GM19455 (cell line): ENCODE data around the gene ZNF407.
A peak's percentile ranks its signal among the peaks of the same experiment; 100 is the strongest.

Source experiments
- ATAC-seq: cut with Tn5 transposase; IDR thresholded peaks from one replicate; pipeline ENCODE4 v1.9.1; 2021; ENCODE audit not compliant: unreplicated experiment

The ZNF407 gene

DNA sequence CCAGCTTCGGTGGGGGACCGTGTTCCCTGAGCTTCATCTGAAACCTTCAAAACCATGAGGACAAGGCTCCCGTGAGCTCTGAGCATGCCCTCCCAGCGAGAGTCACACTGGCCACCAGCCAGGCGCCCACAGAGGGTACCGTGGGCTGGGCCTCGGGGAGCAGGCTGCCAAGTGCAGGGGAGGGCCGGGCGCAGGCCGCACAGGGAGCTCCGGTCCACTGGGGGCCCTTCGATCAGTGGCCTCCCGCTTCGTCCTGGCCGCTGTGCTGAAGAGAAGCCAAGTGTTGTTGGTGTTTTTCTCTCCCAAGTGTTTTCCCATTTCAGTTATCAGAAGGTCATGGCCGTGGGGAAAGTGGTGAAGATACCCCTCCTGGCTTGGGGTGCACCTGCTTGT lies 466.8 kb downstream of the ZNF407 start:
- no peak for ATAC-seq

DNA sequence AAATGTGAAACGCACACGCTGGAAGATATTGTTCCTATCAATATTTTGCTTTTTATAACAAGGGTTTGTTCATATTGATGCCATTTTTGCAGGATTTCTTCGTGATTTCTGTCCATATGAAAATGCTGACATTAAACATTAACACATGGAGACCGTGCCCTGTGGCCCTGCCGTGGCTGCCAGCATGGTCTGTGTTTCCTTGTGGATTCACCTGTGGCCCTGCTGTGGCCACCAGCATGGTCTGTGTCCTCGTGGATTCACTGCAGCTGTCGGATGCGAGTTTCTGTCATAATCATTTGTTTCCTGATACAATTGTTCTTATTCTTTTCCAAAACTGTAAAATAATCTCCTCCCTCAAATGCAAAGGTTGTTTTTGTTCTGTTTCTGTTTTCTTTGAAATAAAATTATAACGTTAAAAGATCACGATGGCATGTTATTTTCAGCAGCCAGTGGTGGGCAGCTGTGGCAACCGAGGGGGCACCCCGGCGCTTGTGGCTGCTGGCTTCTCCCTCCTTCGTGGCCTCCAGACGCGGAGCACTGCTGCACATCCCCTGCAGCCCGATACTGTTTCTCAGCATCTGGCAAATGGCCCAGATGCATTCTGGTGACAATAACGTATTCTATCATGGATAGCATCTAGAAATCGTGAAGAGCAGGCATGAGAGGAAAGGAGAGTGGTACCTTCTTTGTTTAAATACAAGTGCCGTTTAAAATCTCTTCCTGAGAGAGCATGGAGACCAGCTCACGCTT lies 467.8 kb downstream of the ZNF407 start:
- no peak for ATAC-seq

DNA sequence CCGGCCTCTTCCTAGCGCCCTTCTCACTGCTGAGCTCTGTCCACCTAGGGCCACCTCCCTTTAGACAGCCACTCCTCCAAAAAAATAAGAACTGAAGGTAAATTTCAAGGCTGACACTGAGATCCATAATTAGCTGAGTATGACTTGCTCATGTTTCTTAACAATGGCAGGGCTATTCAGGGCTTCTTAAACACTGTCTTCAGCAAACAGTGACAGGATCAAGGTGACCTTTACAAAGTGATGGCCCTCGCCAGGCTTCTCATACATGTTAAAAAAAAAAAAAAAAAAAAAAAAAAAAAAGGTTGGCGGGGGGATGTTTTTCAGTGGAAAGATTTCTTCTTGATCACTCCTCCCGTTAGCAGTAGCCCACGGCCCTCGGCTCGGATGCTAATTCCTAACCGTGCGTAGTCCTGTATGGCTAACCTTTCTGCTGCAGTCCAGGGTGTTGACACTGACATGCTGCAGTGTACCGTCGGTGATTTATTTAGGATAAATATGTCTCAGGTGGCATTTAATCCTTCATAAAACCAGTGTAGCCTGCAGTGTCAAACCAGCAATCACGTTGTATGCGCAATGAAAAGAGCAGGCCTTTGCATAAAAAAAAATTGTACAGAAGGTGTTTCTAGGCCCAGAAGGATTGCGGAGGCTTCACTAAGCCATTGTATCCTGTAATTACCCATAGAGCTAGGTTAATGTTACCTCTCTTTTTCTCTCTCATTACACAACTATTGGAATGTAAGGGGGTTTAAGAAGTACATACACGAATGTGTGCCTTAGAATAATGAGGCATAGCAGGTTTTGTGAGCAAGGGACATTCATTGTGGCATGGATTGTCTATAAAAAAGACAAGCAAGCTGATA lies 468.6 kb downstream of the ZNF407 start:
- no peak for ATAC-seq

DNA sequence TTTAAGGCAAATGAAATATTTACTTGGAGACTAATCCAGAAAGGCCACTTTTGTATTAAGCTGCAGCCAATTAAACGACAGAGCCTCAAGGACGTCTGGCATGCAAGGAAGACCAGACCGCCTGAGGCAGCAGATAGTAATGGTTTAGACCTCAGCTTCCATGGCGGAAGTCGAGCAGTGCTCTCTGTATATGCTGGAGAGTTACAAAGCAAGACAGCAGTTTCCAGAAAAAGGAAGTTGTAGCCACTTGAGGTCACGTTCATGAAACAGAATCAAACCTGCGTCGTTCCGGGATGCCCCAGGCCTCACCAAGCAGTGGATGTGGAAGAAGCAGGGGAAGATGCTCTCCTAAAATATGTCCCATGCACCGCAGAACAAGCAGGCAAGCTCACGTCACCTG lies 469.3 kb downstream of the ZNF407 start:
- ATAC-seq = no peak

- ATAC-seq = no peak
Measured at GRCh38 chr18:75067996-75068645, 470.5 kb downstream of the ZNF407 start.

GRCh38 chr18:75068682-75069435 lies 471.2 kb downstream of the ZNF407 start:
- no peak for ATAC-seq

GRCh38 chr18:75070235-75070624 lies 472.6 kb downstream of the ZNF407 start:
- ATAC-seq = no peak

GRCh38 chr18:75070625-75071483 lies 473.2 kb downstream of the ZNF407 start:
- ATAC-seq = peak; percentile 74

GRCh38 chr18:75071484-75071785 lies 473.8 kb downstream of the ZNF407 start:
- no peak for ATAC-seq

GRCh38 chr18:75071866-75072671 lies 474.4 kb downstream of the ZNF407 start:
- ATAC-seq = no peak

DNA sequence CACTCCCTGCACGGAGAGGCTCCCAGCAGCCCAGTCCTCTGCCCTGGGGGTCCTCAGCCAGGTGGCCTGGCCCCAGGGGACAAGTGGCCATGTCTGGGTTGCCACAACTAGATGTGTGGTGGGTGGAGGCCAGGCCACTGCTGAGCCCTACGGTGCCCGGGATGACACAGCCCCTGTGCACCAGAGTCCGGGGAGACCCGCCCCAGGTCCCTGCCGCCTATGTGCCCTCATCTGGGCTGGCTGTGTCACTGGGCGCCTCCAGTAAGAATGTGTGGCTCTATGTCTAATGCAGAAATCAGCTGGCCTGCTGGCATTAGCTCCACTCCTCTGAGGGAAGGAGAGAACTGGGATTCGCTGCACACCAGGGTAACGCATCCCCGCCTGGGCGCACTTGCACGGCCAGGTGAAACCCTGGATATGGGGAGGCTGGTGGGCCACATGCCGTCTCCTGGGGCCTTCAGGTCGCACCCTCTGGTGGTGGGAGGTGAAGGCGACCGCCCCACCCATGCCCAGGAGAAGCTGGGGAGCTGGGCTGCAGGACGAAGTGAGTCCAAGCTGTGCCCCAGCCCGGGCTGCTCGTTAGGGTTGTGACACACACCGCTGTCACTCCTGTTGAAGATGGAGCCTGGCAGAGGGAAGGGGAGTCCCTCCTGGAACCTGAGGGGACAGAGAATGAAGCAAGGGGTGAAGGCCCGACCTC lies 475.2 kb downstream of the ZNF407 start:
- ATAC-seq = no peak

DNA sequence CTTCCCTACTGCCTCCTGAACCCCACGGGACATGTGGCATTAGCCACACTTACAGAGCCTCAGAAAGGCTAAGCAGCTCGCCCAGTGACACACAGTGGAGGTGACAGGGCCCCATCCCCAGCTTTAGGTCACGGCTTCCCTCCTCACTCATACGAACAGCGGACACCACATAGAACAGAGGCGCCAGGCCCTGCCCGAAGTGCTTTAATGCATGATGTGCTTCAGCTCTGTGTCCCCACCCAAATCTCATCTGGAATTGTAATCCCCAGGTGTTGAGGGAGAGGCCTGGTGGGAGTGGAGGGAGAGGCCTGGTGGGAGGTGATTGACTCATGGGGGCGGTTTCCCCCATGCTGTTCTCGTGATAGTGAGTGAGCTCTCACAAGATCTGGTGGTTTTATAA lies 476.0 kb downstream of the ZNF407 start:
- no peak for ATAC-seq

DNA sequence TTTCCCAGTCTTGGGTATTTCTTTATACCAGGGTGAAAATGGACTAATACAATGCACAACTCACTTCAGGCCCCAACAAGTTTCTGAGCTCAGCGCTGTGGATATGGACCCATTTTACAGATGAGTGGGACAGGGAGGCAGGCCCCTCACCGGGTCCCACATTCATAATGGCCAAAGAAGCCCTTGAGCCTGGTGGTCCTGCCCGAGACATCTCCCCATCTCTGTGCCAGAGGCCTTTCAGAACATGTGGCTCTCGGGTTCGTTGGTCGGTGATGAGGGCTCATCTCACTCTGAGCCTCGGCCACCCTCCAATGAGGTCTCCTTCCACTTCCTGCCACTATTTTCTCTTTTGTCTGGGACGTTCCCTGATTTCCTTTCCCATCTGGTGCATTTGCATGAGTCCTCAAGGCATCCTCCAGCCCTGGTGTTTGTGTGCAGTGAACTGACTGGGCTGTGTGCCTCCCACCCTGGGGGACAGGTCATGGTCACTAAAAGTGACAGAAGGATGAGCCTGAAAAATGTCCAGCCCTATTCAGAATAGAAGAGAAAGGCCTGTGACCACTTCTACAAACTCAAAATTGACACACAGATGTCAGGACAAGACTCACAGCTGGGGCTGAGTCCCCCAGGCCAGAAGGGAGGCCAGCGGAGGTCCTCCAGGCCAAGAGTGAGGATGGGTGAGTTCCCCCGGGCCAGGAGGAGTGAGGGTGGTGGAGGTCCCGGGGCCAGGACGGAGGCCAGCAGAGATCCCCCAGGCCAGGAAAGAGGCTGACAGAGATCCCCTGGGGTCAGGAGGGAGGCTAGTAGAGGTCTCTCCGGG lies 476.7 kb downstream of the ZNF407 start:
- ATAC-seq = no peak

DNA sequence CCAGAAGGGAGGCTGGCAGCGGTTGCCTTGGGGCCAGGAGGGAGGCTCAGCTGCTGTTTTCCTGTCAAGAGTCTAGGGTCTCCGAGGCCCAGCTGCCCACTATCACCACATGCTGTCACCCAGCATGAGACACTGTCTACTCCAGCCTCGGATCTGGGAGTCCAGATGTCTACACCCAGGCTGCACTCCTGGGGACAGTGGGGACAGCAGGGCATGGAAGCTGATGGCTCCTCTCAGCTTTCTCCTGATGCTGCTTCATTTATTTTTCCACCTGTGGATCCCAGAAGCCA lies 477.3 kb downstream of the ZNF407 start:
- no peak for ATAC-seq

GRCh38 chr18:75075429-75075841 lies 477.8 kb downstream of the ZNF407 start:
- no peak for ATAC-seq

DNA sequence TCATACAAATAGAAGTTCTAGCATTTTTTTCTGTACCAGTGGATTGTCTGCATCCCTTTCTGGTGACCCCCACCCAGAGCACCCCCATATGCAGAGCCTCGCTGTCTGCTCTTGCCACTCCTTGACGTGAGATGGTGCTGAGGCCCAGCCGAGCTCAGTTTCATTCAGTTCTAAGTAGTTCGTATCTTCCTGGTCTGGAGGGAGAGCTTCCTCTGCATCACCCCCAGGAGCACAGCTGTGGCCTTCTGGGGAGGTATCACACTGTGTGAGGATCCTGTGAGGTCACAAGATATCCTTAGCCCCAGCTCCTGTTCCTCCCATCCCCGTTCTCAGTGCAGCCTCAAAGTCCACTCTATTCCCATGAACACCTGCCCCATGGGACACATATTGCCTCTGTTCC lies 478.6 kb downstream of the ZNF407 start:
- no peak for ATAC-seq

DNA sequence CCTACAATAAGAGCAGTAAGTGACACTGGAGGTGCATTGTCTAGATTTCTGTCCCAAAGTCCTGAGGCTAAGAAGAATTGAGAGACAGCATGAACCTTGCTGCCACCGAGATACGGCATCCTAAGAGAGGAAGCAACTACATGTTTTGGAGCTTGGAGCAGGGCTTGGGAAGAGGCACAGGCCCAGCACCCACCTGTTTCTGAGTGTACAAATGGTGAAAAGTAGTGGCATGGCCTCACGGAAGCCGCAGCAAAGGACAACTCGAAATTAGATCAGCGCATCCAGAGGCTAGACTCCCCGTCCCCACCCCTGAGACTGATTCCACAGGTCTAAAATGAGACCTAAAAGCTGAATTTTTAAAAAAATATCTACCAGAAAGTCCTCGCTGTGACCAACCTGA lies 483.8 kb downstream of the ZNF407 start:
- no peak for ATAC-seq

DNA sequence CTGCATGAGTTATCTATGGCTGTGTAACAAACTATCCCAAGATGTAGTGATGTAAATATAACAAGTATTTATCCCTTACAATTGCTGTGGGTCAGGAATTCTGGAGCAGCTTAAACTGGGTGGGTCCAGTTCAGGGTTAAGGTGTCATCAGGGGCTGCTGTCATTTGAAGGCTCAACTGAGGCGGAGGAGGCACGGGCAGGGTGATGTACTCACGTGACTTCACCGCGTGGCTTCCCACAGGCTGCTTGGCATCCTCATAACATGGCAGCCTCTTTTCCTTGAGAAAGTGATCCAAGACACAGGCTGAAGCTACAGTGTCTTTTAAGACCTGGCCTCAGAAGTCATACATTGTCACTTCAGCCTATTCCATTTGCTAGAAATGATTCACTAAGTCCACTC lies 485.5 kb downstream of the ZNF407 start:
- no peak for ATAC-seq
